ENCODE measurements around the gene MUC5B.

Gene MUC5B

GRCh38 chr11:1280116-1281035 is 57.5 kb downstream of the MUC5B start:
- DNase-seq (ENCODE audit: low read depth, low spot score), result no peak

DNA sequence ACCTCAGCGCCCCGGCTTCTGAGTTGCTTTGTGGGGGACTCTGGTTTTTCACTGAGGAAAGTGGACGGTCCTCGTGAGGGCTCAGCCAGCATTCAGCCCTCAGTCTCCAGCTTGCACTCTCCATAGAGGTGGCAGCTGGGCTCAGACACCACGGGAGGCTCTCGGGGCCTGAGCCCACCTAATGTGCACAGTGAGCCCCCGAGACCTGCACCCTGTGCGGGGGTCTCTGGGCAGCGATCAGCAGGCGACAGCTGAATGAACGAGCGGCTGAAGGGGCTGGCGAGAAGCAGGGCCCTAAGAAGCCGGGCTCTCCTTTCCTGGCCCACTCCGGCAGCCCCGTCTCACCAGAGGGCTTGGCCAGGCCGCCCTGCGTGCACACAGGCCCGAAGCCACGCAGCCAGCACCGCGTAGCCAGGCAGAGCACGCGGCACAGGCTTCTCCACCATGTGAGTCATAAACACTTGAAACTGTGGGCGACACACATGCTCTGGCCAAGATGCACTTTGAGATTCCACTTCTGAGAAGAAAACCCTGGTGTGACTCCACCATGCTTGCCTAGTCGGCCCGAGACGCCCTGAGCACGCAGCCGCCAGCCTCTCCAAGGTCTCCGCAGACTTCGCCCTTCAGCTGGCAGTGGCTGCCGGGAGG is 58.6 kb downstream of the MUC5B start:
- DNase-seq (ENCODE audit: low read depth, low spot score), result no peak

DNA sequence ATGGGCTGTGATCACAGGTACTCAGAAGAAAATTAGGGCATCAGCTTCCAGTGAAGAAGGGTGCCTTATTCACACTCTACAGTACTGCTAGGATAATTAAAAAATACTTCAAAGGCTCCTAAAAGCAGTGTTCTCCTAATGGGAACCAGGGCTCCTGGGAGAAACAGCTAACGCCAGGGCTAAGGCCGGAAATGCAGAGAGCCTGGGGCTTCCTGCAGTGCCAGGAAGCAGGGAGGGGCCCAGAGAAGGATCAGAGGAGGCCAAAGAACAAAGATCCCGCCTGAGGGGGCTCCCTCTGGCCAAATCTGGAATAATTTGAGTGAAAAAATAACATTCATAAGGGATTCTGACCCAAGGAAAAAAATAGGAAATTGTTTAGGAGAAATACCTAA is 59.1 kb downstream of the MUC5B start:
- no peak for DNase-seq (ENCODE audit: low read depth, low spot score)

DNA sequence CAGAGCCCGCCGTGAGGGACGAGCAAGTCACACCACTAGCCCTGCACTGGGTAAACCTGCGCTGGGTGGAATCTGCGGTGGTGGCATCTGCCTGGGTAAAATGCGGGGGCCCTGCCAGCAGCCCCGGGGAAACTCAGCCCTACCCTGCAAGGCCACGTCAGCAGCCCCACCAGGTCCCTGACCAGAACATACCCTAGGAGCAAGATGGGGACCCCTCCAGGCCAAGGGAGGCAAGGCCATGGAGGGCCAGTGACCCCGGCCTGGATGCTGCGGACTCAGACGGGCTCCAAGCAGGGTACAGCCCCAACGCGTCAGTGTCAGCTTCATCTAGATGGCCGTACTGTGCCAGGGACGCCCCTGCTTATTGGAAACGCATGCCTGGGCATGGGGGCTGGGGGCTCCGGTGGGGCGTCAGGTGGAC is 60.2 kb downstream of the MUC5B start:
- no peak for DNase-seq (ENCODE audit: low read depth, low spot score)

GRCh38 chr11:1283906-1284305 is 61.0 kb downstream of the MUC5B start:
- DNase-seq (ENCODE audit: low read depth, low spot score), result no peak

- no peak for DNase-seq (ENCODE audit: low read depth, low spot score)
These were observed 62.5 kb downstream of the MUC5B start for GRCh38 chr11:1285316-1285744.

- no peak for DNase-seq (ENCODE audit: low read depth, low spot score)
These were observed 63.0 kb downstream of the MUC5B start for GRCh38 chr11:1285876-1286275.

DNA sequence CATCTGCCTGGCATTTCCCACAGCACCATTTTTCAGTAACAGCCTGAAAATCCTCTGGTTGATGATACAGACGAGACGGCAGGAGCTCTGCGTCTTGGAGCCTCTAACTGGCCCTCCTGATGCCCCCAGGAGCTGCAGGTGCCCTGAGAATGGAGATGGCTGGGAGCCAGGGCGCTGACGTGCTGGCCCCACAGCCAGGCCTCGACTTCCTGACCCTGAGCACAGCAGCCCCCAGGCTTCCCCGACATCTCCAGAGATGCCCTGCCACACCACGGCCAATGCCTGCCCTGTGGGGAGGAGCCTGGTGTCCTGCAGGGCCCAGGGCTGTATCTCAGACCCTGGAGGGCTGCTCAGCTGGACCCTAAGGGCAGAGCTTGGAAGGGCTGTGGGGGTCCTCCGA is 65.1 kb downstream of the MUC5B start:
- DNase-seq (ENCODE audit: low read depth, low spot score), result no peak

DNA sequence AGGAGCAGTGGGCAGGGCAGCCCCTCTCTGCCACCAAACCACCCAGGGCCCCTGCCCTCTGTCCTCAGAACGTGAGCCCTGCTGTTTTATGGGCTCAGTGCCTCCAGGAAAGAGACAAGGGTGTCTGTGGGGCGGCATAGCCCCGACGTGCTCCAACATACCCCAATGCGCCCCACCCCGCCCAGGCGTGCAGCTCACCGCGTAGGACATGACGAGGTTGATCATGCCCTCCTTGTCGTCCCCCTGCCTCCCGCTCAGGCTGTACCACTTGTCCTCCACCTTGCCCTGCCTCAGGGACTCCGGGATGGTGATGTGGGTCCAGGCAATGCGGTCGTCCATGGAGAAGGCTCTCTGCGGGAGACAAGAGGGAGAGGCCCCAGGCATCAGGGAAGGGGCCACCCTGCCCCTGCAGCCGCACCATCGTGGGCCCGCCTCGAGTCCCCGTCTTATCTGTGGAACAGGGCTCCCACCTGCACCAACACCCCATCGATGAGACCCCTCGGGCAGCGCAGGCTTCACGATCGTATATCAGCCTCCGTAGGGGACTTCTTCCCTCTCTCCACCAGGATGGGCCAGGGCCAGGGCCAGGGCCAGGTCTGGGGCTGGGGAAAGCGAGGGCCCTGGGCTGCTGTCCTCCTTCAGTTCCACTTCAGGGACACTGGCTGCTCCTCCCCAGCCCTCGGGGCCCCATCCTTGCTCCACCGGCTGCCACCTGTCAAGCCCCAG is 65.7 kb downstream of the MUC5B start:
- DNase-seq (ENCODE audit: low read depth, low spot score), result no peak

GRCh38 chr11:1289211-1289935 is 66.5 kb downstream of the MUC5B start:
- DNase-seq (ENCODE audit: low read depth, low spot score), result no peak

DNA sequence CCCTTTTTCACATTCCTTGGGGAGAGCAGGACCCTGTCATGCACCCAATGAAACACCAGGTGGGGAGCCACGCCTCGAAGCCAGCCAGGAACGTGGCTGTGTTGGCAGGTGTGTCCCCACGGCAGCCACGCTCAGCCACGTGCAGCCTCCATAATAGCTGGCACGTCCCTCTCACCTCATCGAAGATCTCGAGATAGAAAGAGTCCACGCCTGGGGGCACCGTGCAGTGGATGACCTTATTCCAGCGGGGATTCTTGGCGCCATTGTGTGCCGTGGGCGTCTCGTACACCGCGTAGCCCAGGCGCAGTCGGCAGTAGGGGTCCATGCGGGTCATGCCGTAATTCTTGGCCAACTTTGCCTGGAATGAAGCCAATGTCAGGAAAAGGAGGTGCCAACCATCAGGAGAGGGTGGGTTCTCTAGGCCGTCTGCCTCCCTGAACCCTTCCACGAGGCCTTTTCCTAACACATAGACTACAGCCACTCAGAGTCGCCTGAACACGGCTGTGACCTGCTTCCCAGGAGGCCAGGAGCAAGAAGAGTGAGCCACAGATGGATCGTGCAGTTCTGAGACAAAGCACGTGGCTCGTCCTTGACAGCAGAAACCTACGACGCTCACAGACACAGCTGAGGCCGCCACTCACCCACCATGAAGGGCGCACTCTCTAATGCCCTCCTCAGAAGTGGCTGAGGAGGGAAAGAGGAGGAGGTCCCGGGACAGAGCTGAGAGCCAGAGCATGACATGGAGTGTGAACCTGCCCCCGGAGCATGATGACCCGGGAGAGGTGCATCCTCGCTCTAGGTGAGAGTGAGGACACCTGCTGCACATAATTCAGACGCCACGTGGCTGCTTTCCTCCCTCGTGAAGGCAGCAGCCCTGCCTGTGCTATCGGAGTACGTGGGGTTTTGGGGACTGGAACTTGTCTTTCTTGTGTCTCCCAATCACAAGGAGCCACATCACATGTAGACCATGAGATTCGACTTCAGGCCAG is 67.5 kb downstream of the MUC5B start:
- no peak for DNase-seq (ENCODE audit: low read depth, low spot score)

- no peak for DNase-seq (ENCODE audit: low read depth, low spot score)
These were observed 68.6 kb downstream of the MUC5B start for GRCh38 chr11:1291295-1292017.

GRCh38 chr11:1292018-1292643 is 69.3 kb downstream of the MUC5B start:
- DNase-seq (ENCODE audit: low read depth, low spot score), result no peak

GRCh38 chr11:1292644-1293618 is 70.1 kb downstream of the MUC5B start:
- no peak for DNase-seq (ENCODE audit: low read depth, low spot score)

DNA sequence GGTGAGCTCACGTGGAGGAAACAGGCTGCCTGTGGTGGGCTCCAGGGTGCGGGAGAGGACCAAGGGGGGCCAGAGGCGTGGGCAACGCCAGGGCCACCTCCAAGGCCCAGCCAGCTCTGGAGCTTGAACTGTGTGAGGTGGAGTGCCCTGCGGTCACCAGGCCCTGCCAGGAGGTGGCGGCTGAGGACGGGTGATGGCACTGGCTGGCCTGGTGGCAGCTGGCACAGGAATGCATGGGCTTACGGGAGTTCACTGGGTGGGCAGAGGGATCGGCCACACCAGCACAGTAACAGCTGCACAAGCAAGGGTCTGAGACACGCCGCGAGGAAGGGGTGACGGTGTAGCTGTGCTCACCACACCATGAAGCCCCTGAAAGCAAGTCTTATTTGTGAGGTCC is 70.8 kb downstream of the MUC5B start:
- DNase-seq (ENCODE audit: low read depth, low spot score), result no peak

DNA sequence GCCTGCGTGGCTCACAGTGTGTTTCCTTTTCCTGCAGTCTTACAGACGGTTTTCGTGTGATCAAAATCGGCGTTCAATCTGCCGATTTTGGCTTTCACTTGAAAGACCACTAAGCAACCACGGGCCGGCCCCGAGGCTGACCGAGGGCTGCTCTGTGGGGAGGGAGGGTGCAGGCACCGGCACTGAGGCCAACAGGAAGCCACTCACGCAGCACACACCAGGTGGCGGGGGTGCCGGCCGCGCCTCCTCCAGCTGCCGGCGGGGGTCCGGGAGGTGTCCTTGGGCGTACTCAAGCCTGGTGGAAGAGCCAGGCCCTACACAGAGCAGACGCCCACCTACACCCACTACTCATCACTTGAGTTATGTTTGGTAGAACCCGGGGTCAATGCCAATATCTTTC is 72.2 kb downstream of the MUC5B start:
- no peak for DNase-seq (ENCODE audit: low read depth, low spot score)

- no peak for DNase-seq (ENCODE audit: low read depth, low spot score)
These were observed 72.7 kb downstream of the MUC5B start for GRCh38 chr11:1295591-1295990.

- DNase-seq (ENCODE audit: low read depth, low spot score), result no peak
These were observed 73.4 kb downstream of the MUC5B start for GRCh38 chr11:1296287-1296686.

All from activated naive CD8-positive, alpha-beta T cell treated with anti-CD3 and anti-CD28 coated beads, Interleukin-2, amount 50 U/mL, for 16 hours (primary cell).